H9 (cell line): ENCODE data around the gene SPATA46. TPM values are rescaled to one million over a fixed set of nuclear protein-coding genes. Genes with fewer than 3 reads are reported as not detected.

Experiments
- DNase-seq: peaks from one replicate; pipeline ENCODE4 v3.0.0-alpha.2; 2017
- H2AFZ ChIP-seq: one replicate; pipeline ENCODE4 v1.6.1; 2013; ENCODE audit warnings: mild to moderate bottlenecking, low read length, control low read depth, moderate library complexity
- H2AK5ac ChIP-seq: 2 replicates; pipeline ENCODE4 v1.6.1; 2013; ENCODE audit warnings: low read length, control low read depth, mixed read lengths; ENCODE audit not compliant: insufficient read length
- H2BK120ac ChIP-seq: one replicate; pipeline ENCODE4 v1.6.1; 2013; ENCODE audit warnings: low read depth, mild to moderate bottlenecking, low read length, control low read depth, inconsistent platforms; ENCODE audit not compliant: poor library complexity, severe bottlenecking
- H2BK12ac ChIP-seq: 2 replicates; pipeline ENCODE4 v1.6.1; 2013; ENCODE audit warnings: low read length, control low read depth, mixed read lengths, low read depth; ENCODE audit not compliant: insufficient read length
- H2BK15ac ChIP-seq: 2 replicates; pipeline ENCODE4 v1.6.1; 2013; ENCODE audit warnings: low read depth, low read length, control low read depth
- H2BK20ac ChIP-seq: one replicate; pipeline ENCODE4 v1.6.1; 2013; ENCODE audit warnings: low read depth, mild to moderate bottlenecking, low read length, control low read depth, inconsistent platforms; ENCODE audit not compliant: poor library complexity, severe bottlenecking
- H2BK5ac ChIP-seq: 2 replicates; pipeline ENCODE4 v1.6.1; 2013; ENCODE audit warnings: low read length, control low read depth, mixed read lengths; ENCODE audit not compliant: insufficient read length
- H3K14ac ChIP-seq: 2 replicates; pipeline ENCODE4 v1.6.1; 2013; ENCODE audit warnings: low read length, control low read depth; ENCODE audit not compliant: insufficient read depth
- H3K18ac ChIP-seq: 2 replicates; pipeline ENCODE4 v1.6.1; 2013; ENCODE audit warnings: low read depth, mild to moderate bottlenecking, mixed read lengths, low read length, control low read depth; ENCODE audit not compliant: insufficient read length
- H3K23ac ChIP-seq: 2 replicates; pipeline ENCODE4 v1.6.1; 2013; ENCODE audit warnings: low read length, control low read depth, mixed read lengths, low read depth; ENCODE audit not compliant: insufficient read length
- H3K23me2 ChIP-seq: 2 replicates; pipeline ENCODE4 v1.6.1; 2013; ENCODE audit warnings: low read depth, mild to moderate bottlenecking, mixed read lengths, low read length, control low read depth; ENCODE audit not compliant: insufficient read length, poor library complexity, severe bottlenecking
- H3K27ac ChIP-seq: 2 replicates; pipeline ENCODE4 v1.5.1; 2013; ENCODE audit warnings: low read length, control low read depth, mixed read lengths, low read depth; ENCODE audit not compliant: insufficient read length
- H3K27me3 ChIP-seq: 2 replicates; pipeline ENCODE4 v1.6.1; 2013; ENCODE audit warnings: low read length, control low read depth, inconsistent platforms; ENCODE audit not compliant: insufficient read depth
- H3K4ac ChIP-seq: 2 replicates; pipeline ENCODE4 v1.6.1; 2013; ENCODE audit warnings: low read depth, mild to moderate bottlenecking, control low read depth, inconsistent platforms, low read length, moderate library complexity
- H3K4me1 ChIP-seq: 2 replicates; pipeline ENCODE4 v1.6.1; 2013; ENCODE audit warnings: low read length, control low read depth, inconsistent platforms; ENCODE audit not compliant: insufficient read depth
- H3K4me2 ChIP-seq: 2 replicates; pipeline ENCODE4 v1.6.1; 2013; ENCODE audit warnings: low read length, control low read depth, mixed read lengths; ENCODE audit not compliant: insufficient read length, insufficient read depth
- H3K56ac ChIP-seq: 2 replicates; pipeline ENCODE4 v1.6.1; 2013; ENCODE audit warnings: low read depth, mild to moderate bottlenecking, mixed read lengths, low read length, control low read depth; ENCODE audit not compliant: insufficient read length
- H3K79me1 ChIP-seq: 2 replicates; pipeline ENCODE4 v1.6.1; 2013; ENCODE audit warnings: low read depth, mild to moderate bottlenecking, moderate library complexity, low read length, control low read depth, inconsistent platforms; ENCODE audit not compliant: insufficient read depth, poor library complexity, severe bottlenecking
- H3K79me2 ChIP-seq: 2 replicates; pipeline ENCODE4 v1.6.1; 2013; ENCODE audit warnings: low read length, control low read depth, inconsistent platforms; ENCODE audit not compliant: insufficient read depth
- H3K9ac ChIP-seq: 2 replicates; pipeline ENCODE4 v1.6.1; 2013; ENCODE audit warnings: low read length, control low read depth, mixed read lengths; ENCODE audit not compliant: insufficient read length; ENCODE audit errors: extremely low read depth
- H3K9me3 ChIP-seq: one replicate; pipeline ENCODE4 v1.6.1; 2013; ENCODE audit warnings: low read depth, low read length, inconsistent platforms; ENCODE audit not compliant: control insufficient read depth
- H3T11ph ChIP-seq: one replicate; pipeline ENCODE4 v1.6.1; 2013; ENCODE audit warnings: mild to moderate bottlenecking, low read length, control low read depth, inconsistent platforms
- H4K20me1 ChIP-seq: one replicate; pipeline ENCODE4 v1.6.1; 2013; ENCODE audit not compliant: control insufficient read depth, insufficient read length, insufficient read depth
- H4K5ac ChIP-seq: 2 replicates; pipeline ENCODE4 v1.6.1; 2013; ENCODE audit warnings: low read depth, mild to moderate bottlenecking, mixed read lengths, low read length, control low read depth; ENCODE audit not compliant: insufficient read length
- H4K8ac ChIP-seq: replicated peaks from 2 replicates; pipeline ENCODE4 v1.6.1; 2013; ENCODE audit warnings: low read length, control low read depth, mixed read lengths, low read depth; ENCODE audit not compliant: insufficient read length
- H4K91ac ChIP-seq: 2 replicates; pipeline ENCODE4 v1.6.1; 2013; ENCODE audit warnings: low read depth, mild to moderate bottlenecking, moderate library complexity, mixed read lengths, low read length, control low read depth; ENCODE audit not compliant: insufficient read length
- H3K27ac Mint-ChIP-seq, 3 experiments: 2 replicates in 2 of 3; 3 replicates in 1 of 3; pipeline ENCODE4 v1.8.0; 2020 to 2021; ENCODE audit warnings: mixed read lengths in 3 of 3, mild to moderate bottlenecking in 1 of 3, moderate library complexity in 1 of 3
- H3K27me3 Mint-ChIP-seq: 2 replicates; pipeline ENCODE4 v1.8.0; 2021; ENCODE audit warnings: low read depth, mild to moderate bottlenecking, moderate library complexity, mixed read lengths
- H3K36me3 Mint-ChIP-seq, 3 experiments: 2 replicates in 2 of 3; 3 replicates in 1 of 3; pipeline ENCODE4 v1.8.0; 2020 to 2021; ENCODE audit warnings: low read depth in 3 of 3, mixed read lengths in 3 of 3; ENCODE audit not compliant: insufficient read depth in 1 of 3
- H3K4me1 Mint-ChIP-seq, 2 experiments: 2 replicates each; pipeline ENCODE4 v1.8.0; 2020; ENCODE audit warnings: mixed read lengths in 2 of 2
- H3K4me3 Mint-ChIP-seq, 2 experiments: 2 replicates in 1 of 2; 3 replicates in 1 of 2; pipeline ENCODE4 v1.8.0; 2020 to 2021; ENCODE audit warnings: mild to moderate bottlenecking in 2 of 2, mixed read lengths in 2 of 2, moderate library complexity in 1 of 2
- H3K9me3 Mint-ChIP-seq, 2 experiments: 2 replicates in 1 of 2; 3 replicates in 1 of 2; pipeline ENCODE4 v1.8.0; 2020; ENCODE audit warnings: mild to moderate bottlenecking in 2 of 2, mixed read lengths in 2 of 2, moderate library complexity in 1 of 2
- WGBS: extraction: QIAGEN DNeasy Blood & Tissue Kit; methylation state at CpG from one replicate; pipeline ENCODE4 v1.1.7; 2013; ENCODE audit warnings: missing lambda C conversion rate, low lambda C conversion rate, mixed read lengths; ENCODE audit not compliant: insufficient read length; ENCODE audit errors: extremely low coverage; 5-methylcytosine and 5-hydroxymethylcytosine counted together
- long read RNA-seq: library from polyadenylated mRNA; unstranded; transcript quantifications from one replicate; pipeline ENCODE4 v2.0.0, GENCODE V29; 2020
- total RNA-seq: library from RNA; stranded (reverse); gene quantifications from 2 replicates; pipeline ENCODE4 v1.2.1, GENCODE V29; 2021
- TF ChIP-seq, protein P1 (sequence below): fragments of 200-600 bp; sonication (generic); conservative IDR thresholded peaks from 3 replicates; pipeline ENCODE4 v1.8.0; 2021; ENCODE audit warnings: antibody characterized with exemption, mild to moderate bottlenecking

Gene SPATA46, protein sequence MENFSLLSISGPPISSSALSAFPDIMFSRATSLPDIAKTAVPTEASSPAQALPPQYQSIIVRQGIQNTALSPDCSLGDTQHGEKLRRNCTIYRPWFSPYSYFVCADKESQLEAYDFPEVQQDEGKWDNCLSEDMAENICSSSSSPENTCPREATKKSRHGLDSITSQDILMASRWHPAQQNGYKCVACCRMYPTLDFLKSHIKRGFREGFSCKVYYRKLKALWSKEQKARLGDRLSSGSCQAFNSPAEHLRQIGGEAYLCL
- not detected in 2 replicates for total RNA-seq
- long read RNA-seq = 0 reads

DNA sequence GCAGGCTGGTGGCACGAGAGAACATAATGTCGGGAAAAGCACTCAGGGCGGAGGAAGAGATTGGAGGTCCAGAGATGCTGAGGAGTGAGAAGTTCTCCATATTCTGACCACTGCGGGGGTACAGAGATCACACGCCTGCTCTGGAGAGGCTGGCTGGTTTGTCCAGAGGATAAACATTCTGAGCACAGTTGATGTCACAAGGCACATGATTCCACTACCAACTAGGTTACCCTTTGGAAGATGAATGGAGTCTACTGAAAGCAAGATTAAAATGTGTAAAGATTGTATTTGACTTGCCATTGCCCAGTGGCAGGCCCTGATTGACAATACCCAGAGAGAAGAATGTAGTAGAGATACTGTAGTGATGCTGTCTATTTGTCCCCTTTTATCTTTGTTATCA, at the start of gene SPATA46:
Gene SPATA46 (minus strand): TSS at position 164 of the 400 bp plus-strand sequence. CDS start 64 bp downstream, at position 100.
- Histone ChIP-seq H3K4me2 (no peak within 1 kb of the TSS), H2BK120ac (no peak within 1 kb of the TSS), H3K4me1 (no peaks in the 10 kb centered on the region), H3K9me3 (no peaks in the 10 kb centered on the region), H2AK5ac (no peak within 1 kb of the TSS), H3K27me3 (no peaks in the 10 kb centered on the region), H4K8ac (no peak within 1 kb of the TSS), H3K27ac (no peak within 1 kb of the TSS), H3K56ac (no peak within 1 kb of the TSS), H3K9ac (no peak within 1 kb of the TSS), H4K91ac (no peak within 1 kb of the TSS), H3K23ac (no peak within 1 kb of the TSS), H3T11ph (no peak within 1 kb of the TSS), H3K14ac (no peak within 1 kb of the TSS), H2AFZ (no peak within 1 kb of the TSS), H3K18ac (no peak within 1 kb of the TSS), H4K5ac (no peak within 1 kb of the TSS), H3K79me2 (no peaks in the 10 kb centered on the region), H4K20me1 (no peaks in the 10 kb centered on the region), H2BK5ac (no peak within 1 kb of the TSS), H2BK12ac (no peak within 1 kb of the TSS), H3K79me1 (no peaks in the 10 kb centered on the region), H3K23me2 (no peaks in the 10 kb centered on the region), H3K4ac (no peak within 1 kb of the TSS), H2BK20ac (no peak within 1 kb of the TSS), H2BK15ac (no peak within 1 kb of the TSS)
- no peak for DNase-seq
- Mint-ChIP-seq H3K4me3 (no peak within 1 kb of the TSS), H3K9me3 (no peaks in the 10 kb centered on the region), H3K27me3 (no peaks in the 10 kb centered on the region), H3K36me3 (peaks cover 0 to 8% (median 0%) of the 10 kb centered on the region in 3 experiments; a peak in 2 of 7 replicates), H3K4me1 (no peaks in the 10 kb centered on the region), H3K27ac (peak within 1 kb of the TSS in 1 of 3 experiments; percentile 15; a peak in 1 of 7 replicates)
- TF ChIP-seq, protein P1, sequence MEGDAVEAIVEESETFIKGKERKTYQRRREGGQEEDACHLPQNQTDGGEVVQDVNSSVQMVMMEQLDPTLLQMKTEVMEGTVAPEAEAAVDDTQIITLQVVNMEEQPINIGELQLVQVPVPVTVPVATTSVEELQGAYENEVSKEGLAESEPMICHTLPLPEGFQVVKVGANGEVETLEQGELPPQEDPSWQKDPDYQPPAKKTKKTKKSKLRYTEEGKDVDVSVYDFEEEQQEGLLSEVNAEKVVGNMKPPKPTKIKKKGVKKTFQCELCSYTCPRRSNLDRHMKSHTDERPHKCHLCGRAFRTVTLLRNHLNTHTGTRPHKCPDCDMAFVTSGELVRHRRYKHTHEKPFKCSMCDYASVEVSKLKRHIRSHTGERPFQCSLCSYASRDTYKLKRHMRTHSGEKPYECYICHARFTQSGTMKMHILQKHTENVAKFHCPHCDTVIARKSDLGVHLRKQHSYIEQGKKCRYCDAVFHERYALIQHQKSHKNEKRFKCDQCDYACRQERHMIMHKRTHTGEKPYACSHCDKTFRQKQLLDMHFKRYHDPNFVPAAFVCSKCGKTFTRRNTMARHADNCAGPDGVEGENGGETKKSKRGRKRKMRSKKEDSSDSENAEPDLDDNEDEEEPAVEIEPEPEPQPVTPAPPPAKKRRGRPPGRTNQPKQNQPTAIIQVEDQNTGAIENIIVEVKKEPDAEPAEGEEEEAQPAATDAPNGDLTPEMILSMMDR = no peak
- no CpG with 5 or more reads among the region's 5 CpGs for WGBS
